ENCODE measurements around the gene ABCB6.

ABCB6 gene

DNA sequence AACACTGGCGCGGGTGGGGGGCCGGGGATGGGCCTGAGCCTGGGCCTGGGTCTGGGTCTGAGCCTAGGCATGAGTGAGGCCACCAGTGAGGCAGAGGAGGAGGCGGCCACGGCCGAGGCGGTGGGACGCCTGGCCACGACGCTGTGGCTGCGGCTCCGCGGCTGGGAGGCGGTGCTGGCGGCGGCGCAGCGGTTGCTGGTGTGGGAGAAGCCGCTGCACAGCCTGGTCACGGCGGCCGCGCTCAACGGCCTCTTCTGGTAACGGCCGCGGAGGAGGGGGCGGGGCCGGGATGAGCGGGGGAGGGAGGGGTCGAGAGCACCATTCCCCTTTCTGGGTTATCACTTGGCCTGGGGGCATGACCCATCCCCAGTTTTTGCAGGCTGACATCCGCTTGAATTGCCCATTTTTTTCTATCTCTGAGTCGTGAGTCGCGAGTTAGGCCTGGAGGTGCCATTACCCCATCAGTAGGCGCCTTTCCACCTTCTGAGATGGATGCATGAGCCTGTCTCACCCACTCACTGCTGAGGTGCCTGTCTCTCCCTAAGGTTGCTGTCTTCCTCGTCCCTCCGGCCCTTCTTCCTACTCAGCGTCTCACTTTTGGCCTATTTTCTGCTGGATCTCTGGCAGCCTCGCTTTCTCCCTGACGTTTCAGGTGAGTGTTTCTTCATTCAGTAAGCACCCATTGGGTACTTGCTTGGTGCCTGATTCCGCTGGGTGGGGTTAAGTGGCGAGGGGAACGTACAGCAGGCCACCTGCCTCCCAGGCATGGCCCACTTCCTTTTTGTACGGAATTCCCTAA, 40.2 kb downstream of the ABCB6 start:
- CTCF ChIA-PET: interaction anchor here (1.0 to 5.8 kb wide), 4 partner anchors 11 to 121 kb away, joined by 3 to 37 read pairs (median 8); no protein-coding TSS in a partner anchor
- TF ChIP-seq, protein P1, sequence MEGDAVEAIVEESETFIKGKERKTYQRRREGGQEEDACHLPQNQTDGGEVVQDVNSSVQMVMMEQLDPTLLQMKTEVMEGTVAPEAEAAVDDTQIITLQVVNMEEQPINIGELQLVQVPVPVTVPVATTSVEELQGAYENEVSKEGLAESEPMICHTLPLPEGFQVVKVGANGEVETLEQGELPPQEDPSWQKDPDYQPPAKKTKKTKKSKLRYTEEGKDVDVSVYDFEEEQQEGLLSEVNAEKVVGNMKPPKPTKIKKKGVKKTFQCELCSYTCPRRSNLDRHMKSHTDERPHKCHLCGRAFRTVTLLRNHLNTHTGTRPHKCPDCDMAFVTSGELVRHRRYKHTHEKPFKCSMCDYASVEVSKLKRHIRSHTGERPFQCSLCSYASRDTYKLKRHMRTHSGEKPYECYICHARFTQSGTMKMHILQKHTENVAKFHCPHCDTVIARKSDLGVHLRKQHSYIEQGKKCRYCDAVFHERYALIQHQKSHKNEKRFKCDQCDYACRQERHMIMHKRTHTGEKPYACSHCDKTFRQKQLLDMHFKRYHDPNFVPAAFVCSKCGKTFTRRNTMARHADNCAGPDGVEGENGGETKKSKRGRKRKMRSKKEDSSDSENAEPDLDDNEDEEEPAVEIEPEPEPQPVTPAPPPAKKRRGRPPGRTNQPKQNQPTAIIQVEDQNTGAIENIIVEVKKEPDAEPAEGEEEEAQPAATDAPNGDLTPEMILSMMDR (IDR thresholded peaks at IDR 0.05; ENCODE audit: insufficient read depth, low read length, missing control alignments): no peak
- no peak for DNase-seq (ENCODE audit: low read depth, low spot score)
- POLR2A ChIA-PET: no interaction called here
- peak overlapping the region; percentile 84 for H3K4me3 ChIP-seq (ENCODE audit: low read depth, low read length)

DNA sequence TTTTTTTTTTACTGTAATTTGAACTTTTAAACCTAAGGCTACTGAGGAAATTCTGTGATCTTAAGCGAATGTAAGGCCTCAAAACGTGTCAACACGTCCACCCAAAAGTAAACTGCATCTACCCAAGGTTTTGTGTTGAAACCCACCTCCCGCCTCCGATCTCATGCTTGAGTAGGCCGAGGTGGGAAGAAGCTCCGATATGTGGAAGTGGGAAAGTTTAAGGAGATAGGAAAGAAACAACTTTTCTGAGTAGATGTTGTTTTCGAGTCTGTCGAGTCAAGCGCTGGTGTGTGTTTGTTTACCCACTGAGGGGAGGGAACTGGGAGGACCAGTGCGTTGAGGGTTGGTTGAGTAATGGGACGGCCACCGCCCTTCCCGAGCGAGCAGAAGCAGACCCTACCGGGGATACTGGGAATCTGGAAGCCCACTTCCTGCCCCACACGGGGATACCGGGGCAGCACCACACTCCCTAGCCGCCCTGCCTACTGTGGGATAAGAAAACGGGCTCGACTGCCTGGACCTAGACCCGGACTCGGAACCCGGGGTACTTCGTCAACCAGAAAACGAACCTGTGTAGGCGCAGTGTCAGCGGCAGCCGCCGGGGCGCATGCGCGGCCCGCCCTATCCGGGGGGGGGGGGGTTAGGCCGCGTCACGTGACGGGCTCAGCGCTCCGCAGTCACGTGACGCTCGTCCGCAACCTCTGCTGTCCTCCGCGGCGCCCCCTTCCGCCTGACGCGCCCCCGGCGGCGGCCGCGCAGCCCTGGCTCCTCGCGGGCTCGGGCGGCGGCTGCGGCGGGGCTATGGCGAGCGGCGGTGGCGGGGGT, 41.0 kb downstream of the ABCB6 start, which contains the start of gene RETREG2:
Gene RETREG2, plus strand, starts transcription at position 724 of the 825 bp plus-strand sequence. Its CDS starts 78 bp downstream, at position 802.
- ChIA-PET CTCF (interaction anchor here (1.2 to 9.4 kb wide), 4 partner anchors 18 to 115 kb away, joined by 3 to 154 read pairs (median 64); partner anchors contain the start of gene NHEJ1), POLR2A (interaction anchor here (1.7 kb wide), 1 partner anchor 40 kb away, joined by 9 read pairs; the partner anchor contains the start of gene ABCB6)
- DNase-seq (ENCODE audit: low read depth, low spot score): no peak
- TF ChIP-seq, protein P1 (IDR thresholded peaks at IDR 0.05; ENCODE audit: insufficient read depth, low read length, missing control alignments): peak; percentile 65
- H3K4me3 ChIP-seq (ENCODE audit: low read depth, low read length): peak within 1 kb of the TSS; percentile 84

DNA sequence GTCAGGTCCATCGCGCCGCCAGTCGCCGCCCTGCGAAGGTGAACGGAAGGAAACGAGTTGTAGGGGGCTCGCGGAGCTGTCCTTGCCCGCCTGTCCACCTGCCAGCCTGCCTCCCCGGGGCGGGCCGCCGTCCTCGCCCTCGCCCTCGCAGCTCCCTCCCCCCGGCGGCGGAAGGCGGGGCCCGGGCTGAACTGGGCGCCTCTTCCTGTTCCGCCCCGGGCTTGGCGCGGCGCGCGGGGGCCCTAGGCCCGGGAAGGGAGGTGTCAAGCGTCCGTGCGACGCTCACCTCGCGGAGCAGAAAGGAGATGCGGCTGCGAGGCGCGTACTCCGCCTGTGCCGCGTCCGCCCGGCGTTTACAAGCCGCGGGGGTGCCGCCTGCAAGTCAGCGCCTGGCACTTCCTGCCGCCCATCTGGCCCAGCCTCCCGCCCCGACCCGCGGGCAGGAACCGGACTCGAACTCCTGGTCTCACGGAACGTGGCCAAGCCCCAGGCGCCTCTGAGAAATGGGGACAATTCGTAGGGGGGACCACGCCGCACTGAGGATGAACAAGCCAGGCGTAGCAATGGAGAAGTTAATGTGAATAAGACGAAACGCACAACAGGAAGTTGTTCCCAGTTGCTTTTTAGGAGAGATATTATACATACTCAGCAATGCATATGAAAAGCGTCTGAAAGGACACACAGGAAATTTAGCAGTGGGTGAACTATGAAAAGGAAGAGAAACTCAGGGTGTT, 41.8 kb downstream of the ABCB6 start, which contains the start of gene CNPPD1:
Gene CNPPD1, minus strand, starts transcription at position 108 of the 734 bp plus-strand sequence. Its CDS starts 97 bp downstream, at position 11.
- DNase-seq (ENCODE audit: low read depth, low spot score): no peak
- TF ChIP-seq, protein P1 (IDR thresholded peaks at IDR 0.05; ENCODE audit: insufficient read depth, low read length, missing control alignments): no peak
- peak within 1 kb of the TSS; percentile 84 for H3K4me3 ChIP-seq (ENCODE audit: low read depth, low read length)
- CTCF ChIA-PET: interaction anchor here (0.6 to 9.4 kb wide), 13 partner anchors 8 to 182 kb away, joined by 3 to 154 read pairs (median 6); partner anchors contain the start of genes NHEJ1 and ZFAND2B
- POLR2A ChIA-PET: interaction anchor here (0.6 to 1.7 kb wide), 8 partner anchors 12 to 113 kb away, joined by 3 to 10 read pairs (median 3); partner anchors contain the start of genes ABCB6, DNAJB2, NHEJ1 and ZFAND2B

DNA sequence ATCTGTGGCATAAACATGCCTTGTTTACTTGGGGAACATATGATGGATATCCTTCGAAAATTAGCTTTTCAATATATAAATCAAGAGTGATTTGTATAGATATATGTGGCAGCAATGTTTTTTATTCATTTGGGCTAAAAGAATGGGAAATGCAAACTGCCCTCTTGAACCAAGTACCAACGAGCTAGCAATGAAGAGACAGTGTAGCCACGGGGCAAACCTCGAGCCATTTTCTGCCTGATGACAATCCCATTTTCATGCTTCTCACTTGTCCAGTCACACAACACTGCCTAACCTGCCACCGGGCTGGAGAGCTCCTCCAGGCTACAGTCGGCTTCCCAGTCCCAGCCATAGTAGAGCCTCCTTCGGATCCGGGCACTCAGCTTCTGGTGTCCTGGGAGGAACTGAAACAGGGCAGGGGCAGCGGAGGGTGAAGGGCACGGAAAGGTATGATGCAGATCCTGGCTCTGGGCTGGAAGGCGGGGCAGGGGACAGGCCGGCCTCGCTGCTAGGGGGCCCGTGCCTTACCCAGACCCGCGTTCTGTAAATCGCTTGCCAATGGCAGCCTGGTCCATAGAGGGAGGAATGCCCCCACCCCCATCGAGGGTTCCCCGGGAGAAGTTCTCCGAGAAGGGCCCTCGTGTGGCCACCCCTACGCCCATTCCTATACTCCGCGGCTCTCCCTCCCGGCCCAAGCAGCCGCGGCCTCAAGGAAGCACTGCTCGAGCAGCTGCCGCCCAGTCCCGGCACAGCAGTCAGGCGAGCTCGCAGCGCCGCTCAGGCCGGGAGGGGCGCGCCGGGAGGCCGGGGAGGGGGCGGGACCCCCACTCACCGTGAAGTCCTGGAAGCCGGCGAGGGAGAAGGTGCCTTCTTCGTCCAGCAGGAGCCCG, 42.6 kb downstream of the ABCB6 start:
- DNase-seq (ENCODE audit: low read depth, low spot score): no peak
- POLR2A ChIA-PET: interaction anchor here (0.6 to 1.7 kb wide), 9 partner anchors 13 to 114 kb away, joined by 3 to 10 read pairs (median 3); partner anchors contain the start of genes ABCB6, DNAJB2, NHEJ1 and ZFAND2B
- TF ChIP-seq, protein P1 (IDR thresholded peaks at IDR 0.05; ENCODE audit: insufficient read depth, low read length, missing control alignments): peak; percentile 31
- CTCF ChIA-PET: interaction anchor here (0.6 to 9.4 kb wide), 18 partner anchors 9 to 196 kb away, joined by 3 to 154 read pairs (median 4); partner anchors contain the start of genes CFAP65, NHEJ1 and ZFAND2B
- peak overlapping the region; percentile 84 for H3K4me3 ChIP-seq (ENCODE audit: low read depth, low read length)

DNA sequence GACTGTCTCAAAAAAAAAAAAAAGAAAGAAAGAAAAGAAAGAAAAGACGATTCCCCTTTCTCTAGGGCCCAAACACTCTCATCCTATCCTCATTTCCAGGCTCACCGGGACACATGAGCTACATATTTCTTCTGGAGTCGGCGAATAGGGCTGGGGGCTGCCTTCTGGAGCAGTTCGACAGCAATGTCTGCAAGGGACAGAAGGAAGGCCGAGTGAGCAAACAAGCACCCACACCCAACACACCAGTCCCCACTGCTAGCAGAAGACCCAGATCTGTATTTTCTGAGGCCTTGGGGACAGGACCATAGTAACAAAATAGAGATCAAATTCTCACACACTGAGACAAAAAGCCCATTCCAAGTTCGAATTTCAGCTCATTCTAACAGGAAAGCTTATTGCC, 43.3 kb downstream of the ABCB6 start:
- POLR2A ChIA-PET: interaction anchor here (1.0 to 1.6 kb wide), 2 partner anchors 25 to 31 kb away, joined by 3 to 10 read pairs; partner anchors contain the start of gene ZFAND2B
- DNase-seq (ENCODE audit: low read depth, low spot score): no peak
- CTCF ChIA-PET: interaction anchor here (0.7 to 9.4 kb wide), 13 partner anchors 9 to 195 kb away, joined by 3 to 154 read pairs (median 6); partner anchors contain the start of genes CFAP65 and NHEJ1
- TF ChIP-seq, protein P1 (IDR thresholded peaks at IDR 0.05; ENCODE audit: insufficient read depth, low read length, missing control alignments): no peak
- H3K4me3 ChIP-seq (ENCODE audit: low read depth, low read length): peak overlapping the region; percentile 84

Data from AG04449 (cell line).